HUES64 (cell line): ENCODE data around the gene RALGAPB.
"Not testable (repeated sequence)": the region's sequence is repeated elsewhere in the genome, so short reads cannot be mapped to it uniquely, and the experiment has no call there.

Experiments
- H3K27ac ChIP-seq: 2 replicates; pipeline ENCODE4 v1.7.0; 2013; ENCODE audit warnings: low read depth, low read length, inconsistent platforms
- H3K27me3 ChIP-seq: 2 replicates; pipeline ENCODE4 v1.6.1; 2013; ENCODE audit warnings: mild to moderate bottlenecking, low read length; ENCODE audit not compliant: insufficient read depth
- H3K36me3 ChIP-seq: 2 replicates; pipeline ENCODE4 v1.6.1; 2013; ENCODE audit warnings: mild to moderate bottlenecking, low read length; ENCODE audit not compliant: insufficient read depth
- H3K4me1 ChIP-seq: 2 replicates; pipeline ENCODE4 v1.6.1; 2013; ENCODE audit warnings: mild to moderate bottlenecking, low read length, moderate library complexity; ENCODE audit not compliant: insufficient read depth
- H3K4me3 ChIP-seq: 2 replicates; pipeline ENCODE4 v1.5.1; 2013; ENCODE audit warnings: mild to moderate bottlenecking, low read length, moderate library complexity
- H3K9ac ChIP-seq: 2 replicates; pipeline ENCODE4 v1.6.1; 2013; ENCODE audit warnings: mild to moderate bottlenecking, low read depth, low read length
- H3K9me3 ChIP-seq: 2 replicates; pipeline ENCODE4 v1.6.1; 2013; ENCODE audit warnings: low read depth, low read length; ENCODE audit not compliant: insufficient read depth
- WGBS: fragments of 150-250, 120-280 bp; methylation state at CpG from one replicate; pipeline ENCODE4 v1.1.7; 2013; ENCODE audit warnings: missing lambda C conversion rate; 5-methylcytosine and 5-hydroxymethylcytosine counted together

Gene RALGAPB

DNA sequence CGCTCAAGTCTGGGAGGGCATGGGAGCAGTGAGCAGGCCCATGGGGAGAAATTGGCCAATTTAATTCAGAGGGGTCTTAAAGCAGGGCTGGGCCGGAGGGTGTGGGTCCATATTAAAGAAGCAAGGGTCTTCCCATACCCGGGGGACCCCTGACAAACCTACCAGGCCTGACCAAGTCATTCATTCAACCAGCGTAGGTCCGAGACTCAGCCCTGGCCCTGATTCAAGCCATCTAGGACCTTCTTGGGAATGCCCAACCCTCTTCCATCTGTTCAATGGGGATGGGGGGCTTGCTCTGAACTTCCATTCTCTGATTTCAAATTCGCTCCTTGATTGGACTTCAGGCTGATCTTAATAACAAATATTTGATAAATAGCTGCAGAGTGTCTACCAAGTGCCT, 115.7 kb downstream of the RALGAPB start:
- no peak overlapping the region for H3K9ac ChIP-seq

DNA sequence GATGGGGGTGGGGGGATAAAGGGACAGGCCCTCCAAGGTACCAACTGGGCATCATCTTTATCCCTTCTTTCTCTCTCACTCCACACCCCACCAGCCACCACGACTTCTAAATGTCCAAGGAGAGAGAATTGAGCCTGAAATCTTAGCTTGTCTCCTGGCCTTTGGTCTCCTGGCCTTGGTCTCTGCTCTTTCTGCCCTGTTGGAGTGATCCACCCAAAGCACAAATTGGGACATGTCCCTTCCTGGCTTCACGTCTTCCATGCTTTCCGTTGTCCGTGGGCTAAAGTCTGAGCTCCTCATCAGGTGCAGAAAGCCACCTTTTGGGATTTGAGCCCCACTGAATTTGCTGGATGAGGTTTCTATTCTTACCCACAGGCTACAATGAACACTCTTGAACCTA, 116.7 kb downstream of the RALGAPB start:
- H3K27me3 ChIP-seq: no peaks in the 10 kb centered on the region
- no peak overlapping the region for H3K4me3 ChIP-seq
- H3K9ac ChIP-seq: no peak overlapping the region
- H3K36me3 ChIP-seq: no peaks in the 10 kb centered on the region
- WGBS: 93% methylated on average over 4 of the region's 4 CpGs
- peaks cover 5% of the 10 kb centered on the region for H3K4me1 ChIP-seq
- H3K9me3 ChIP-seq: no peaks in the 10 kb centered on the region
- H3K27ac ChIP-seq: no peak overlapping the region

More for the DNA sequence above, 115.7 kb downstream of the RALGAPB start:
- Histone ChIP-seq H3K9me3 (no peaks in the 10 kb centered on the region), H3K4me1 (peaks cover 5% of the 10 kb centered on the region), H3K27ac (no peak overlapping the region), H3K27me3 (no peaks in the 10 kb centered on the region), H3K4me3 (no peak overlapping the region), H3K36me3 (no peaks in the 10 kb centered on the region)
- 95% methylated on average over 6 of the region's 6 CpGs for WGBS

DNA sequence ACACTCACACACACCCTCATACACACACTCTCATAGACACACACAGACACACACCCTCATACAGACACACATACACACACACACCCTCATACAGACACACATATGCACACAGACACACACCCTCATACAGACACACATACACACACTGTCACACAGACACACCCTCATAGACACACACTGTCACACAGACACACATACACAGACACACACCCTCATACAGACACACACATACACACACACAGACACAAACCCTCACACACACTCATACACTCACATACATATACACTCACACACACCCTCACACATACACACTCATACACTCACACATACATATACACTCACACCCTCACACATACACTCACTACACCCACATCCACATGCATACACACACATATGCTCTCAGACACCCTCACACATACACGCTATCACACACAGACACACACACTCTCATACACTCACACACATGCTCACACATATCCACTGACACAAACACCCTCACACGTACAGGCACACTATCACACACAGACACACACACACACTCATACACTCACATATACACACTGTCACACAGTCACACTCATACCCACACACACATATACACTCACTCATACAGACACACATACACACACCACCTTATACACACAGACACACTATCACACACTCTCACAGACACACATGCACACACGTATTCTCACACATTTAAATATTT, 117.5 kb downstream of the RALGAPB start:
- no peak overlapping the region for H3K4me3 ChIP-seq
- no peaks in the 10 kb centered on the region for H3K36me3 ChIP-seq
- peaks cover 5% of the 10 kb centered on the region for H3K4me1 ChIP-seq
- no peak overlapping the region for H3K9ac ChIP-seq
- H3K9me3 ChIP-seq: no peaks in the 10 kb centered on the region
- 94% methylated on average over 3 of the region's 3 CpGs for WGBS
- no peaks in the 10 kb centered on the region for H3K27me3 ChIP-seq
- H3K27ac ChIP-seq: no peak overlapping the region

DNA sequence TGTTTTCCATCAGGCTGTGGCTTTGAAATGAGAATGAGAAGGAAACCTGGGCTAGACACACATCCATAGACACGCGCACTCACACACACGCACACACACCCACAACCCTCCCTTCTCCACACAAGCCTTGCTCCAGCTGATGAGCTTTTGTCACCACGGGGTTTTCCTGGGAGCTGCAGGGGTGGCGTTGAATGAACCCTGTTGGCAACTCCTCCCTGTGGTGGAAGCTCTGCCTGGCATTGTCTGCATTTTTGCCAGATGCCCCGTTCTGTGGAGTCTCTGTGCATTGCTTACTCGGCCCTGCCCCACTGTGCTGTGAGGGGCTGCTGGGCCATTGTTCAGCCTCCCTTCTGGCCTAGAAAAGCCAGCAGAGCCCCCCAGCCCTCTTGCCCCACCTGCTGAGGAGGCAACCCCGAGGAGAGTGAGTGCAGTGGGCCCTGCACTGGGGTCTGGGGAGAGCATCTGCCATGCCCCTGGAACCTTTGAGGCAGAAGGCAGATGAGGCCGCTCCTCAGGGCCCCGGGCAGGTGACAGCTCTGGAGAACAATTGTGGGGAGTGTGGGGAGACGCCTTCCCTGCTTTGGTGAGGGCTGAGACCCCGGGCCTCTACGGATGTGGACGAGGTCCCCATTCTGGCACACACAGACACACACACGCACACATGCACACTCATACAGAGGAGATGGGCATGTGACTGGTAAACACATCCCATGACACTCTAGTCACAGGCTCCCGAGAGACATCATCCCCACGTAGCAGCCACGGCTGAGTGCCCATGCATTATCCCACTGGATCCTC, 118.2 kb downstream of the RALGAPB start:
- no peak overlapping the region for H3K27ac ChIP-seq
- WGBS: 86% methylated on average over 18 of the region's 18 CpGs
- H3K4me3 ChIP-seq: no peak overlapping the region
- no peaks in the 10 kb centered on the region for H3K36me3 ChIP-seq
- no peak overlapping the region for H3K9ac ChIP-seq
- no peaks in the 10 kb centered on the region for H3K9me3 ChIP-seq
- H3K4me1 ChIP-seq: peaks cover 5% of the 10 kb centered on the region
- no peaks in the 10 kb centered on the region for H3K27me3 ChIP-seq

DNA sequence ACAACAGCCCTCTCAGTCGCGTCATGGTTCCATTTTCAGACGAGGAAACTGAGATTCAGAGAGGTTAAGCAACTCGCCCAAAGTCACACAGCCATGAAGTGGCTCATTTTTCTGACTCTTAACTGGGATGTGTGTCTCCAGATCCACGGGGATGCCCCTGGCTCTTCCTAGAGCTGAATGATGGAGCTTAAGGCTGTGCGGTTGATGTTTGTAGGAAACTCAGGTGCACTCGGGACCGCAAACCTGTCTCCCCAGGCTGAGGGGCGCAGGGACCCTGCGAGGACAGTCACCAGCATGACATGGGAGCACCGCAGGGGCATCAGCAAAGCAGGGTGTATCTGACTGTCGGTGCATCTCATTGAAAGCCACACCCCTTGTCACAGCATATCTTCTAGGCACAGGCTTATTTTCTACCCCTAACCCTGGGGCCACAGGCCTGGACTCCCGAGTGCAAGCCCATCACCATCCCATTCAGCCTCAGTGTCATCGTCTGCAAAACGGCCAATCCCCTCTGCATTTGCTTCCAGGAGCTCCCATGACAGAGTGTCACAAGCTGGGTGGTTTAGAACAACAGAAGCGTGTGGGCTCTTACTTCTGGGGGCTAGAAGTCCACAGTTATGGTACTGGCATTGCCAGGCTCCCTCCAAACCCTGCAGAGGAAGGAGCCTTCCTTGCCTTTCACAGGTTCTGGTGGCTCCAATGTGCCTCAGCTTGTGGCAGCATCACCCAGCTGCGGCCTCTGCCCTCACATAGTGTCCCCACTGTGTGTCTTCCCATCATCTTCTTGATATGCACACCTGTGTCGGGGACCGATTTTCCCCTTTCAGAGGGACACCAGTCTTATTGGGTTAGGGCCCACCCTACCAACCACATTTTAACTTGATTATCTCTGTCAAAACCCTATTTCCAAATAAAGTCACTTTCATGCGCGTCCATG, 119.1 kb downstream of the RALGAPB start:
- H3K27me3 ChIP-seq: no peaks in the 10 kb centered on the region
- H3K36me3 ChIP-seq: no peaks in the 10 kb centered on the region
- 84% methylated on average over 21 of the region's 21 CpGs for WGBS
- no peak overlapping the region for H3K9ac ChIP-seq
- peaks cover 5% of the 10 kb centered on the region for H3K4me1 ChIP-seq
- H3K9me3 ChIP-seq: no peaks in the 10 kb centered on the region
- H3K4me3 ChIP-seq: no peak overlapping the region
- peak overlapping the region; percentile 35; the same call in 1 of the 2 replicates for H3K27ac ChIP-seq

DNA sequence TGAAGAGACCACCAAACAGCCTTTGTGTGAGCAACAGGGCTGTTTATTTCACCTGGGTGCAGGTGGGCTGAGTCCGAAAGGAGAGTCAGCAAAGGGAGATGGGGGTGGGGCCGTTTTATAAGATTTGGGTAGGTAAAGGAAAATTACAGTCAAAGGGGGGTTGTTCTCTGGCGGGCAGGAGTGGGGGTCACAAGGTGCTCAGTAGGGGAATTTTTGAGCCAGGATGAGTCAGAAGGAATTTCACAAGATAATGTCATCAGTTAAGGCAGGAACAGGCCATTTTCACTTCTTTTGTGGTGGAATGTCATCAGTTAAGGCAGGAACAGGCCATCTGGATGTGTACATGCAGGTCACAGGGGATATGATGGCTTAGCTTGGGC, 119.8 kb downstream of the RALGAPB start:
- not testable (repeated sequence) for H3K4me3 ChIP-seq, H3K36me3 ChIP-seq, H3K9ac ChIP-seq, H3K27me3 ChIP-seq, H3K4me1 ChIP-seq, H3K9me3 ChIP-seq
- 37% methylated on average over 3 of the region's 3 CpGs for WGBS
- peak overlapping the region; percentile 35; the same call in 1 of the 2 replicates for H3K27ac ChIP-seq

DNA sequence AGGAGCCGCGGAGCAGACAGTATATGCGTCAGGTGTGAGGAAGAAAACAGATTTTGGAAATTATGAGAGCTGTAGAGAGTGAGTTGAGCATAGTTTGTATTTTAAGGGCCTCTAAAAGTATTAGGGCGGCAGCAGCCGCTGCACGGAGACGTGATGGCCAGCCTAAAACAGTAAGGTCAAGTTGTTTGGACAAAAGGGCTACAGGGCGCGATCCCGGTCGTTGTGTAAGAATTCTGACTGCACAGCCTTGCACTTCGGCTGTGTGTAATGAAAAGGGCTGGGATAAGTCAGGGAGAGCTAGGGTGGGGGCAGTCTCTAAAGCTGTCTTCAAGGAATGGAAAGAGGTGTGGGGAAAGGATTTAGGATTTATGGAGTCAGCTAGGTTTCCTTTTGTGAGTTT, 121.6 kb downstream of the RALGAPB start:
- H3K4me3 ChIP-seq, H3K4me1 ChIP-seq, H3K27me3 ChIP-seq, H3K36me3 ChIP-seq, H3K9ac ChIP-seq, H3K9me3 ChIP-seq, H3K27ac ChIP-seq: not testable (repeated sequence)
- 92% methylated on average over 12 of the region's 12 CpGs for WGBS

DNA sequence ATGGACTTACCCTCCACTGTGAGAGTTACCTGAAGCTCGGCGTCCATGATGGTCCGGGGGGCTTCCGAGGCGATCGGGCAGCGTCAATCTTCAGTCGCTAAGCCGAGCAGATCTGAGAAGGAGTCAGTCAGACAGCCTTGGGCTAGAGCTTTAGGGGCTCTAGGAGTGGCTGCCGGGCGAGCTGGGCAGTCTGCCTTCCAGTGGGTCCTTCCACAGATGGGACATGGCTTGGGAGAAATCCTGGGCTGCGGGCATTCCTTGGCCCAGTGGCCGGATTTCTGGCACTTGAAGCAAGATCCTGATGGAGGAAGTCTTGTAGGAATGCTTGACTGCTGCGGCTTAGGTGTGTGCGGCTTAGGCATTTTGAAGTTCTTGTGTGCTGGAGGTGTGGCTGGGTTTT, 123.2 kb downstream of the RALGAPB start:
- not testable (repeated sequence) for H3K9me3 ChIP-seq, H3K27me3 ChIP-seq, H3K36me3 ChIP-seq, H3K4me3 ChIP-seq, H3K27ac ChIP-seq, H3K9ac ChIP-seq
- H3K4me1 ChIP-seq: peaks cover 18% of the 10 kb centered on the region
- WGBS: 97% methylated on average over 15 of the region's 15 CpGs

DNA sequence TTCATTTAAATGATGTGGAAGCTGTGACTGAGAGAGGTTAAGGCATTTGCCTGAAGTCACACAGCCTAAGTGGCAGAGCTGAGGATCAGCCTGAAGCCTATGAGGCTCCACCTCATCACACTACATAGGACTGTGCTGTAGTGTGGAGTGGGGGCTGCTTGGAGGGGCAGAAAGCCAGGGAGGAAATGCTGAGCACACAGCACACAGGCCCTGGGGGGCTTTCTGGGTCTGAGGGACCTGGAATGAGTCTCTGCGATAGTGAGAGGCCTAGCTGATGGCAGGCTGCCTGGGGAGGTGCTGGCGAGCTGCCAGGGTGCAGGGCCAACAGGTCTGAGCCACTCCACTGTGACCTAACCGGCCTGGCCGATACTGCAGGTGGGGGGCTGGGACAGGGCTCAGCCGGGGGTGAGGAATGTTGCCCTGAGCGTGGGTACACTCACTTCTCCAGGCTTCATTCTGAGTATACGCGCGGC, 126.8 kb downstream of the RALGAPB start:
- WGBS: 62% methylated on average over 9 of the region's 9 CpGs
- no peak overlapping the region for H3K4me3 ChIP-seq
- H3K4me1 ChIP-seq: peaks cover 14% of the 10 kb centered on the region; the same call in 1 of the 2 replicates
- 0 out of 2 replicates have a peak overlapping the region, but pooled peaks have one; percentile 8 for H3K9ac ChIP-seq
- peaks cover 13% of the 10 kb centered on the region for H3K27me3 ChIP-seq
- H3K27ac ChIP-seq: no peak overlapping the region
- H3K36me3 ChIP-seq: no peaks in the 10 kb centered on the region
- no peaks in the 10 kb centered on the region for H3K9me3 ChIP-seq

DNA sequence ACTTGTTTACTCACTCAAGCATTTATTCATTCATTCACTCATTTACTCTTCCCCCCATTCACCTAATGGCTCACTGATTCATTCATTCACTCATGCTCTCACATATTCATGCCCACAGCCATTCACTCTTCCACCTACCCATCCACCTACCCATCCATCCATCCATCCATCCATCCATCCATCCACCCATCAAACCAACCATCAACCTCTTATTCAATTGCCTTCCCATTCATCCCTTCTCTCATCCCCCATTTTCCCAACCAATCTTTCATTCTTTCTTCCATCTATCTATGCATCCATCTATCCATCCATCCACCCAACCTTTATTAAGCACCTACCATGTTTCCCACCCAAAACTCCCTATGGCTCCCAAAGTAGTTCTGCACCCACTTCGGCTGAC, 127.4 kb downstream of the RALGAPB start:
- WGBS: 98% methylated on average over 1 of the region's 1 CpG
- Histone ChIP-seq H3K4me1 (peaks cover 14% of the 10 kb centered on the region; the same call in 1 of the 2 replicates), H3K36me3 (no peaks in the 10 kb centered on the region), H3K9me3 (no peaks in the 10 kb centered on the region), H3K9ac (no peak overlapping the region), H3K4me3 (no peak overlapping the region), H3K27me3 (peaks cover 13% of the 10 kb centered on the region), H3K27ac (no peak overlapping the region)
